Testis (tissue), 3 donors: ENCODE results near the gene C2orf76. TPM values are rescaled to one million over a fixed set of nuclear protein-coding genes. Genes with fewer than 3 reads are reported as not detected.

ENCODE experiments used
- DNase-seq: peaks from one replicate; pipeline ENCODE4 v3.0.0-alpha.2; 2019
- H3K27ac ChIP-seq, 2 donors: fragments of 200-600 bp; sonication (generic); one replicate each; pipeline ENCODE4 v1.5.1; 2019
- H3K27me3 ChIP-seq: fragments of 200-600 bp; sonication (generic); one replicate; pipeline ENCODE4 v1.5.1; 2019
- H3K36me3 ChIP-seq: fragments of 200-600 bp; sonication (generic); one replicate; pipeline ENCODE4 v1.5.1; 2017; ENCODE audit warnings: low read depth; ENCODE audit errors: missing control alignments
- H3K4me1 ChIP-seq: fragments of 200-600 bp; sonication (generic); one replicate; pipeline ENCODE4 v1.5.1; 2019
- H3K4me3 ChIP-seq, 2 donors: fragments of 200-600 bp; sonication (generic); one replicate each; pipeline ENCODE4 v1.5.1; 2017 to 2019
- H3K9me3 ChIP-seq: fragments of 200-600 bp; sonication (generic); one replicate; pipeline ENCODE4 v1.5.1; 2017
- POLR2A ChIP-seq: fragments of 450-650 bp; IDR thresholded peaks from one replicate; pipeline ENCODE4 v1.6.1; 2017; ENCODE audit warnings: antibody characterized with exemption, mild to moderate bottlenecking, moderate library complexity
- WGBS, 2 donors: methylation state at CpG; one replicate each; pipeline ENCODE4 v1.1.5; 2018; 5-methylcytosine and 5-hydroxymethylcytosine counted together
- intact Hi-C: fragments of 100-400 bp; cut with DNase I; formaldehyde crosslinking; loops from one replicate; pipeline ENCODE4 v1.15.1; 2023; ENCODE audit warnings: low total_unique reads
- polyA plus RNA-seq: library from polyadenylated mRNA; stranded (reverse); fragments of 350-450 nt; fragmentation: Illumina TruSeq; extraction: RNeasy Lipid Tissue Mini Kit (QIAGEN cat#74804); gene quantifications from one replicate; pipeline ENCODE4 v1.2.3, GENCODE V29; 2014; ENCODE audit warnings: low read depth, low replicate concordance; ENCODE audit not compliant: insufficient read depth
- total RNA-seq, 2 donors: library from RNA; depleted of rRNA; stranded (reverse); fragments of >200 nt; gene quantifications; one replicate each; pipeline ENCODE4 v1.2.3, GENCODE V29; 2016
- TF ChIP-seq, protein P1 (sequence below), 3 experiments: fragments of 450-650 bp in 2 of 3; fragments of 200-600 bp in 1 of 3; sonication (generic) in 1 of 3; IDR thresholded peaks; one replicate each; pipeline ENCODE4 v1.5.1; 2016 to 2019; ENCODE audit warnings: antibody characterized with exemption in 3 of 3, mild to moderate bottlenecking in 2 of 3, moderate library complexity in 1 of 3

The C2orf76 gene
- total and polyA plus RNA-seq, 3 donors from 2014 or later: 12.8 to 27.8 (median 13.4) TPM

GRCh38 chr2:119366161-119366648 is 429 bp downstream of the C2orf76 start:
- H3K27ac ChIP-seq: peak overlapping the region; percentile 75 to 77
- H3K9me3 ChIP-seq: no peaks in the 10 kb centered on the region
- DNase-seq: no peak
- intact Hi-C loops: no loop called here
- TF ChIP-seq, protein P1, sequence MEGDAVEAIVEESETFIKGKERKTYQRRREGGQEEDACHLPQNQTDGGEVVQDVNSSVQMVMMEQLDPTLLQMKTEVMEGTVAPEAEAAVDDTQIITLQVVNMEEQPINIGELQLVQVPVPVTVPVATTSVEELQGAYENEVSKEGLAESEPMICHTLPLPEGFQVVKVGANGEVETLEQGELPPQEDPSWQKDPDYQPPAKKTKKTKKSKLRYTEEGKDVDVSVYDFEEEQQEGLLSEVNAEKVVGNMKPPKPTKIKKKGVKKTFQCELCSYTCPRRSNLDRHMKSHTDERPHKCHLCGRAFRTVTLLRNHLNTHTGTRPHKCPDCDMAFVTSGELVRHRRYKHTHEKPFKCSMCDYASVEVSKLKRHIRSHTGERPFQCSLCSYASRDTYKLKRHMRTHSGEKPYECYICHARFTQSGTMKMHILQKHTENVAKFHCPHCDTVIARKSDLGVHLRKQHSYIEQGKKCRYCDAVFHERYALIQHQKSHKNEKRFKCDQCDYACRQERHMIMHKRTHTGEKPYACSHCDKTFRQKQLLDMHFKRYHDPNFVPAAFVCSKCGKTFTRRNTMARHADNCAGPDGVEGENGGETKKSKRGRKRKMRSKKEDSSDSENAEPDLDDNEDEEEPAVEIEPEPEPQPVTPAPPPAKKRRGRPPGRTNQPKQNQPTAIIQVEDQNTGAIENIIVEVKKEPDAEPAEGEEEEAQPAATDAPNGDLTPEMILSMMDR (IDR thresholded peaks at IDR 0.05): no peak
- no peak for TF ChIP-seq POLR2A
- H3K27me3 ChIP-seq: no peaks in the 10 kb centered on the region
- WGBS, 2 donors: 1 to 4% methylated on average over 15 to 17 of the region's 17 CpGs
- peaks cover 15% of the 10 kb centered on the region for H3K4me1 ChIP-seq
- H3K36me3 ChIP-seq: no peaks in the 10 kb centered on the region
- peak overlapping the region; percentile 64 to 71 for H3K4me3 ChIP-seq

DNA sequence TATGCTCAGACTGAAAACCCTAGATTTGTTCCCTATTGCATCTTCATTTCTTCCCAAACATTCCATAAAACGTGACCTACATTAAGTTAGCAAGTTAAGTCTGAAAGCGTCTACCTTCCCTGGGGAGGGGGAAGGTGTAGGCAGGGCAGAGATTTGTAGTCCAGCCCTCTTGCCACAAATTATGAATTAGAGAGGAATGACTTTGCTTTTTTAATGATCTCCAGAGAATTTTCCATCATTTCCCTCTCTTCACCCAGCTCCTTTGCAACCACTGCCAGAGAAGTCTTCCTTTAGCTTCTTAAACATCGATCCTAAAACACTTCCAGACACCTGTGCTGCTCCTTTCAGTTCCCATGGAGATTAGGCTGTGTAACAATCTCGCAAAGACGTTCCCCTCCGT is 1.2 kb downstream of the C2orf76 start:
- Histone ChIP-seq H3K27me3 (no peaks in the 10 kb centered on the region), H3K36me3 (no peaks in the 10 kb centered on the region), H3K27ac (no peak overlapping the region), H3K9me3 (no peaks in the 10 kb centered on the region), H3K4me1 (peaks cover 15% of the 10 kb centered on the region), H3K4me3 (peak overlapping the region; percentile 64 to 71)
- WGBS, 2 donors: 29 to 46% methylated on average over 6 of the region's 6 CpGs
- intact Hi-C loops: no loop called here
- no peak for DNase-seq
- TF ChIP-seq, protein P1 (IDR thresholded peaks at IDR 0.05): no peak
- no peak for TF ChIP-seq POLR2A

GRCh38 chr2:119364798-119365197 is 1.8 kb downstream of the C2orf76 start:
- intact Hi-C loops: no loop called here
- no peak for TF ChIP-seq POLR2A
- TF ChIP-seq, protein P1 (IDR thresholded peaks at IDR 0.05): no peak

GRCh38 chr2:119360423-119360966 is 6.1 kb downstream of the C2orf76 start:
- peaks cover 4% of the 10 kb centered on the region for H3K4me1 ChIP-seq
- H3K27me3 ChIP-seq: no peaks in the 10 kb centered on the region
- no peak for DNase-seq
- 88 to 92% methylated on average over 2 of the region's 2 CpGs for WGBS, 2 donors
- intact Hi-C loops: no loop called here
- H3K36me3 ChIP-seq: no peaks in the 10 kb centered on the region
- H3K9me3 ChIP-seq: no peaks in the 10 kb centered on the region
- no peak for TF ChIP-seq POLR2A
- TF ChIP-seq, protein P1 (IDR thresholded peaks at IDR 0.05): no peak
- H3K27ac ChIP-seq: no peak overlapping the region
- no peak overlapping the region for H3K4me3 ChIP-seq

More at GRCh38 chr2:119364798-119365197, 1.8 kb downstream of the C2orf76 start:
- 60 to 73% methylated on average over 6 of the region's 6 CpGs for WGBS, 2 donors
- H3K4me1 ChIP-seq: peaks cover 15% of the 10 kb centered on the region
- no peaks in the 10 kb centered on the region for H3K27me3 ChIP-seq
- no peaks in the 10 kb centered on the region for H3K9me3 ChIP-seq
- H3K36me3 ChIP-seq: no peaks in the 10 kb centered on the region
- no peak for DNase-seq
- no peak overlapping the region for H3K4me3 ChIP-seq
- no peak overlapping the region for H3K27ac ChIP-seq

- intact Hi-C loops: no loop called here
- H3K27ac ChIP-seq: no peak overlapping the region
- H3K27me3 ChIP-seq: no peaks in the 10 kb centered on the region
- H3K9me3 ChIP-seq: no peaks in the 10 kb centered on the region
- no peak overlapping the region for H3K4me3 ChIP-seq
- no peak for TF ChIP-seq POLR2A
- TF ChIP-seq, protein P1 (IDR thresholded peaks at IDR 0.05): no peak
- DNase-seq: no peak
- WGBS, 2 donors: 94 to 95% methylated on average over 6 of the region's 6 CpGs
- no peaks in the 10 kb centered on the region for H3K4me1 ChIP-seq
- H3K36me3 ChIP-seq: no peaks in the 10 kb centered on the region
Measured at GRCh38 chr2:119359774-119360173, 6.9 kb downstream of the C2orf76 start.
